ENCODE results near the gene FTO.

The FTO gene

GRCh38 chr16:54063279-54063773, 359.4 kb downstream of the FTO start:
- no peak for DNase-seq

GRCh38 chr16:54066451-54067105, 362.6 kb downstream of the FTO start:
- no peak for DNase-seq

- no peak for DNase-seq
Measured at GRCh38 chr16:54067322-54068065, 363.5 kb downstream of the FTO start.

GRCh38 chr16:54068212-54068611, 364.3 kb downstream of the FTO start:
- no peak for DNase-seq

- no peak for DNase-seq
Measured at GRCh38 chr16:54069601-54070239, 365.8 kb downstream of the FTO start.

GRCh38 chr16:54070789-54071343, 366.9 kb downstream of the FTO start:
- DNase-seq, result no peak

GRCh38 chr16:54071514-54071913, 367.6 kb downstream of the FTO start:
- DNase-seq, result no peak

GRCh38 chr16:54072237-54072636, 368.3 kb downstream of the FTO start:
- DNase-seq, result no peak

- DNase-seq, result no peak
Measured at GRCh38 chr16:54073356-54073755, 369.4 kb downstream of the FTO start.

GRCh38 chr16:54075446-54075845, 371.5 kb downstream of the FTO start:
- no peak for DNase-seq

- DNase-seq, result no peak
Measured at GRCh38 chr16:54076006-54076504, 372.1 kb downstream of the FTO start.

GRCh38 chr16:54077050-54077821, 373.3 kb downstream of the FTO start:
- no peak for DNase-seq

GRCh38 chr16:54080524-54081008, 376.6 kb downstream of the FTO start:
- DNase-seq, result no peak

- no peak for DNase-seq
Measured at GRCh38 chr16:54086791-54087190, 382.8 kb downstream of the FTO start.

GRCh38 chr16:54090602-54091001, 386.6 kb downstream of the FTO start:
- no peak for DNase-seq

GRCh38 chr16:54093281-54093680, 389.3 kb downstream of the FTO start:
- DNase-seq, result no peak

GRCh38 chr16:54094641-54095040, 390.7 kb downstream of the FTO start:
- no peak for DNase-seq

GRCh38 chr16:54096607-54097006, 392.7 kb downstream of the FTO start:
- no peak for DNase-seq

GRCh38 chr16:54097774-54098173, 393.8 kb downstream of the FTO start:
- no peak for DNase-seq

- no peak for DNase-seq
Measured at GRCh38 chr16:54098247-54098646, 394.3 kb downstream of the FTO start.

GRCh38 chr16:54099627-54100026, 395.7 kb downstream of the FTO start:
- no peak for DNase-seq

Data from NCI-H510A (cell line).